ENCODE results near the gene USP9X.
A peak's percentile ranks its signal among the peaks of the same experiment; 100 is the strongest.
"Not testable (repeated sequence)": the region's sequence is repeated elsewhere in the genome, so short reads cannot be mapped to it uniquely, and the experiment has no call there.

Gene USP9X

DNA sequence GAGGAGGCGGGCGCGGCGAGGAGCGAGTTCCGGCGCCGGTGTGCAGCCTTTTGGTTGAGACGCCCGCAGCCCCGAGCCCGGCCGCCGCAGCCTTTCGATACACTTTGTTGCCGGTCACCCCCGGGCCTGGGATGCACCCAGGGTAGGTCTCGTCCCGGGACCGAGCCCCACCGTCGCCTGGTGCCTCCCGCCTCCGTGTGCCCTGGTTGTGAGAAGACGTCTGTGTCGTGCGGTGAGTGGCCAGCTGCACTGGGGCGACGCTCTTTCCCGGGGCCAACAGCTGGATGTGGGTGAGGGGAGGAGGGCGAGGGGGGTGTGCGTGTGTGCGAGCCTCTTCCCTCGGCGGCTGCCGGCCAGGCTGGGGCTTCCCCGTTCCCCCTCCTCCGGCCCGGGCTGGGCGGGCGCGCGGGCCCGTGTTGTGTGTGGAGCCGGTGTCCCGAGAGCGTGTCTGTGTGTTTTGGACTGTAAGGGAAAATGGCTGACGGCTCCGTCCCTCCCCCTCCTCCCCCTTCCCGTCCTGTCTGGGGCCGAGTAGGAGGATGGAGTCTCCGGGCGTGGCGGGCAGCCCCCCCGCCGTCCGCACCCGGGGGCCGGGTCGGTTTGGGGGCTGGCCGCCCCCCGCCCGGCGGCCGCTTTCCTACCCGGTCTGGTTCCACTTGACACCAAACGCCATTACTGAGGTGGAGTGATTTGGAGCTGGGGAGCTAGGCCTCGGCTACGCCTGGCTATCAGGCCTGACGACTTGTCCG lies 807 bp downstream of the USP9X start:
- peak; percentile 18 to 21 for DNase-seq

- DNase-seq, result no peak
These were observed 1.3 kb downstream of the USP9X start for GRCh38 chrX:41086627-41086932.

GRCh38 chrX:41087201-41087600 lies 2.0 kb downstream of the USP9X start:
- DNase-seq, result no peak

- DNase-seq, result no peak
These were observed 5.5 kb downstream of the USP9X start for GRCh38 chrX:41090568-41091238.

GRCh38 chrX:41092776-41093175 lies 7.5 kb downstream of the USP9X start:
- no peak for DNase-seq

DNA sequence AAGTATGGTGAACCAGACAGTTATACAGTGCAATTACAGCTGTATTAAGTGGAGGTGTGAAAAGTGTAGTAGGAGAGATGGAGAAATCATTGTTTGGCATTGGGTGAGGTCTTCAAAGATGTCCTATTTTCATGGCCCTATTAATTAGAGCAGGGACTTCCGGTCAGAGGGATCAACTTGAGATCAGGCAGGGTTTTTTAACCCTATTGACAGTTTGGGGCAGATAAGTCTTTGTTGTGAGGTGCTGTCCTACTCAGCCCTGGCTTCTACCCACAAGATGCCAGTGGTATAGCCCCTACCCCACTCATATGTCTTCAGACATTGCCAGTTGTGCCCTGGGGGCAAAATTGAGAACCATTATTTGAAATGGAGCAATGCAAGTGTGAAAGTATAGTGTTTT lies 9.9 kb downstream of the USP9X start:
- no peak for DNase-seq

DNA sequence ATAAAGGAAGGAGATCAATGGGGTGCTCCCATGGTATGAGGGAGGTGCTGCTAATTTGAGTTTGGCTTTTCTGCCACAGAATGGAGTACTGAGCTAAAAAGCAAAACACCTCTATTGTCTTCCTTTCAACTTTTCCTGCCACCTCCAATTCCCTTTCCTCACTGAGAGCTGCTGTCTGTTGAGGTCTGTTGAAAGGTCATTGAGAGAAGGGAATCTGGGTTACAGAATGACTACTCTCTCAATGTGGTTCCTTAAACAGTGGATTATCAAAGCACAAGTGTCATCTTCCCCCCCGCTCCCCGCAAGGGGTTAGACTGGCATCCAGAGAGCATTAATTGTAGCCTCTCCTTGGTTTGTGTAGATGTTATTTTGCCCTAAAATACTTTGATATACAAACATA lies 10.7 kb downstream of the USP9X start:
- no peak for DNase-seq

- DNase-seq, result no peak
These were observed 11.2 kb downstream of the USP9X start for GRCh38 chrX:41096339-41096955.

GRCh38 chrX:41097326-41097725 lies 12.1 kb downstream of the USP9X start:
- no peak for DNase-seq

DNA sequence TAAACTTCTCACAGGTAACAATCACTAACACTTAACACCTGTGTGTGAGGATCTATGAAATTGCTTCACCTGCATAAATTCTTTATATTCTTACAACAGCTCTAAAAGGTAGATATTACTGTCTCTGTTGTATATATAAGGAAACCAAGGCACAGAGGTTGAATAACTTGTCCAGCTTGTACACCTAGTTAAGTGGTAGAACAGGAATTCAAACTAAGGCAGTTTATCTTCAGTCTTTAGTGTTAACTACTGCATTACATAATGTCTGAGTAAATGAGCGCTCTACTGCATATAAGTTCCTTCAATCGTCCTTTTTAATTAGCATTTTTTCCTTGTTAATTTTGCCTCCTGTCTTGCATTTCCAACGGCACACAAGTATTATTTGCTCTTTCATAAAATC lies 15.0 kb downstream of the USP9X start:
- no peak for DNase-seq

GRCh38 chrX:41100819-41101218 lies 15.6 kb downstream of the USP9X start:
- DNase-seq, result no peak

DNA sequence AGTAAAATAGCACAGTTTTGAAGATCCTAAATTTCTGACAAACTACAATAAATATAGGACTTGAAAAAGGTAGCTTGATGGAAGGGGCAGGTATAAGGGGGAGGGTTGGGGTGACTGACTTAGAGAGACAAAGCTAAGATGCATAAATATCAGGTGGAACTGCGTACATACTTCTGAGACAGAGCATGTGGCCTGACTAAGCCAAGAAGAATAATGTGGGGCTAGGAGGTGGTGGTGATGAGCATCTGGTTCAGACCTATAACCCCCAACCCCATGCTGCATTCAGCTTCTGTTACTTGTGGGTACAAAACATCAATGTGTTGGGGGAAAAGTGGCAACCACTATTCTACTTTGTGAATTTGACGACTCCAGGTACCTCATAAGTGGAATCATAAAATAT lies 19.8 kb downstream of the USP9X start:
- no peak for DNase-seq

GRCh38 chrX:41106257-41106656 lies 21.0 kb downstream of the USP9X start:
- not testable (repeated sequence) for DNase-seq

GRCh38 chrX:41108007-41108406 lies 22.8 kb downstream of the USP9X start:
- no peak for DNase-seq

GRCh38 chrX:41108463-41109205 lies 23.4 kb downstream of the USP9X start:
- DNase-seq, result no peak

DNA sequence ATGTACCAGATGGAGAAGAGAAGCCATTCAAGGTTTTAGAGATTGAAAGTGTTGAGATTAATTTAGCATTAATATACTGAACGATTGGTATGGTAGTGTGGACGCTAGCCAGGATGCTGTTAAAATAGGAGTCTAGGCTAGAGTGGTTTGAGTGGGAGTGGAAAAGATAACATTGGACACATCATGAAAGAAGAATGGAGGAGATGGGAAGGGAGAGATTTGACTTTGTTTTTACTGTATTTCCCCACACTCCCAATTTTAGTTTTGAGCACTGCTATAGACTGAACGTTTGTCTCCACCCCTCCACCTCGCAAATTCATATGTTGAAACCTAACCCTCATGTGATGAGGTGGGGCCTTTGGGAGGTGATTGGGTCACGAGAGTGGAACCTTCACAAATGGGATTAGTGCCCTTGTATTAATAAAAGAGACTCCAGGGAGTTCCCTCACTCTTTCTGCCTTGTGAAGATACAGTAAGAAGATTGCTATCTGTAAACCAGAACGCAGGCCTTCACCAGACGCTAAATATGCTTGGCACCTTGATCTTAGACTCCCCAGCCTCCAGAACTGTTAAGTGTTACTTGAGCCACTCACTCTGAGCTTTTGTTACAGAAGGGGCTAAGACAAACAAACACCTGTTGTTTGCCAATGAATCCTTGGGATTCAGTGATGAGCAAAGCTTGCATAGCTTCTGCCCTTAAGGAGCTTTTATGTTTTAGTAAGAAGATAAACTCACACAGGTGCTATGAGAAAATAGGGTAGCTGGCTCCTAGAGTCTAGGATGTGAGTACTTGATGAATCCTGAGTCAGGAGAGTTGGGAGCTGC lies 25.8 kb downstream of the USP9X start:
- no peak for DNase-seq

- not testable (repeated sequence) for DNase-seq
These were observed 29.8 kb downstream of the USP9X start for GRCh38 chrX:41115104-41115425.

DNA sequence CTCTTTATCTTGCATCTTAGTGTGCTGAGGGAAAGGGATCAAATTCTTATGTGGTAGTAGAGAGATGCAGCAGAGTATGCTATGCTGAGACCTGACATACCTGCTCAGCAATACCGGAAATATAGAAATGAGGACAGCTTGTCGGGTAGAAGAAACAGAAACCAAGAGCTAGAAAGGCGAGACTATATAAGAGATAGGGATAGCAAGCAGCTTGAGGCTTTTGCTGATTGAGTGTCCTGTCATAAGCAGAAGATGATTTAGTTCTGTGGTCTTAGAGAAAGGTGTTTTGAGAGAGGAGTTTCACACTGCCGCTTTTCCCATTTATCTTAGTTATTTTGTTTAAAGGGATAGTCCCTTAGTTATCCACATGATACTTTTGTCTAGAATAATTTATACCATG lies 31.7 kb downstream of the USP9X start:
- no peak for DNase-seq

DNA sequence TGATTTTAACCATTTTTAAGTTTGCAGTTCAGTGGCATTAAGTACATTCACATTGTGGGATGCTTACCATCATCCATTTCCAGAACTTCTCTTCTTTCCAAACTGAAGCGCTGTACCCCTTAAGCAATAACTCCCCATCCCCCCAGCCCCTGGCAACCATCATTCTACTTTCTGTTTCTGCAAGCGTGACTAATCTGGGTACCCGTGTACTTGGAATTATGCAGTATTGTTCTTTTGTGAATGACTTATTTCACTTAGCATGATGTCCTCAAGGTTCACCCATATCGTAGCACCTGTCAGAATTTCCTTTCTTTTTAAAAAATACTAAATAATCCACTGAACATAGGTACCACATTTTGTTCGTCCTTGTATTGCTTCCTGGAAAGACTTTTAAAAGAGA lies 32.9 kb downstream of the USP9X start:
- DNase-seq, result peak in 1 of 2 experiments; percentile 14

GRCh38 chrX:41119803-41120202 lies 34.6 kb downstream of the USP9X start:
- DNase-seq, result no peak

- no peak for DNase-seq
These were observed 36.5 kb downstream of the USP9X start for GRCh38 chrX:41121766-41122165.

GRCh38 chrX:41122664-41123257 lies 37.5 kb downstream of the USP9X start:
- no peak for DNase-seq
